IMR-90 (cell line): Measurements from ENCODE around the gene UNC13B. TPM values are rescaled to one million over a fixed set of nuclear protein-coding genes. Genes with fewer than 3 reads are reported as not detected.

Experiments used
- ATAC-seq: fragments of 200-7000 bp; cut with Tn5 transposase; 2 replicates; pipeline ENCODE4 v1.9.1; 2020; ENCODE audit warnings: low read depth, mild to moderate bottlenecking, moderate library complexity
- BruUV-seq: library from RNA; stranded (reverse); fragments of 400-500 nt; replicated peaks from 2 replicates; lab custom pipeline; 2021; lab: Mats Ljungman, UMichigan
- CTCF ChIA-PET: fragments of 300-600 bp; formaldehyde crosslinking; extraction: SDS; loops from one replicate; lab custom pipeline; 2021; ENCODE audit warnings: antibody characterized with exemption; lab: Yijun Ruan, JAX
- POLR2A ChIA-PET: fragments of 300-600 bp; sonication (Branson Sonifier 250); formaldehyde crosslinking; loops from one replicate; lab custom pipeline; 2022; ENCODE audit warnings: antibody characterized with exemption; ENCODE audit not compliant: unreplicated experiment; lab: Charles Lee
- DNase-seq: peaks from one replicate; pipeline ENCODE4 v3.0.0; 2013
- H2AFZ ChIP-seq: replicated peaks from 2 replicates; pipeline ENCODE3; 2013; ENCODE audit warnings: low read length, mild to moderate bottlenecking; ENCODE audit not compliant: poor library complexity
- H2AK5ac ChIP-seq: 2 replicates; pipeline ENCODE4 v1.6.1; 2013; ENCODE audit warnings: low read depth, low read length, inconsistent platforms
- H2AK9ac ChIP-seq: replicated peaks from 2 replicates; pipeline ENCODE3; 2013; ENCODE audit warnings: mild to moderate bottlenecking, low read depth, low read length, moderate library complexity; ENCODE audit not compliant: poor library complexity
- H2BK120ac ChIP-seq: 2 replicates; pipeline ENCODE4 v1.6.1; 2013; ENCODE audit warnings: low read depth, low read length, inconsistent platforms
- H2BK15ac ChIP-seq: 3 replicates; pipeline ENCODE4 v1.6.1; 2013; ENCODE audit warnings: low read depth, low read length, inconsistent platforms
- H2BK20ac ChIP-seq: 2 replicates; pipeline ENCODE4 v1.6.1; 2013; ENCODE audit warnings: low read depth, mild to moderate bottlenecking, inconsistent platforms, low read length, moderate library complexity
- H2BK5ac ChIP-seq: 2 replicates; pipeline ENCODE4 v1.6.1; 2013; ENCODE audit warnings: mild to moderate bottlenecking, low read depth, low read length, inconsistent platforms; ENCODE audit not compliant: poor library complexity, severe bottlenecking
- H3K14ac ChIP-seq: replicated peaks from 2 replicates; pipeline ENCODE4 v1.6.1; 2013; ENCODE audit warnings: low read depth, low read length, inconsistent platforms
- H3K18ac ChIP-seq: 2 replicates; pipeline ENCODE4 v1.6.1; 2013; ENCODE audit warnings: low read depth, low read length, control low read depth
- H3K23ac ChIP-seq: 2 replicates; pipeline ENCODE4 v1.6.1; 2013; ENCODE audit warnings: low read depth, low read length, inconsistent platforms
- H3K27ac ChIP-seq: 2 replicates; pipeline ENCODE4 v1.5.1; 2013; ENCODE audit warnings: mild to moderate bottlenecking, control low read depth, low read length; ENCODE audit not compliant: insufficient read depth
- H3K27me3 ChIP-seq: 2 replicates; pipeline ENCODE4 v1.6.1; 2013; ENCODE audit warnings: low read length; ENCODE audit not compliant: control insufficient read depth, insufficient read depth
- H3K36me3 ChIP-seq: 2 replicates; pipeline ENCODE4 v1.6.1; 2013; ENCODE audit warnings: low read length, mixed read lengths; ENCODE audit not compliant: control insufficient read depth, insufficient read depth
- H3K4ac ChIP-seq: 2 replicates; pipeline ENCODE4 v1.6.1; 2013; ENCODE audit warnings: low read depth, low read length, inconsistent platforms
- H3K4me1 ChIP-seq: 2 replicates; pipeline ENCODE4 v1.6.1; 2013; ENCODE audit warnings: low read length, mixed read lengths; ENCODE audit not compliant: control insufficient read depth, insufficient read depth
- H3K4me2 ChIP-seq: 2 replicates; pipeline ENCODE4 v1.6.1; 2013; ENCODE audit warnings: low read depth, mild to moderate bottlenecking, control low read depth, low read length, moderate library complexity
- H3K4me3 ChIP-seq: 2 replicates; pipeline ENCODE4 v1.5.1; 2013; ENCODE audit warnings: low read depth, mild to moderate bottlenecking, control low read depth, low read length, moderate library complexity; ENCODE audit not compliant: insufficient read depth
- H3K56ac ChIP-seq: 2 replicates; pipeline ENCODE4 v1.6.1; 2013; ENCODE audit warnings: low read length, inconsistent platforms; ENCODE audit not compliant: insufficient read depth; ENCODE audit errors: extremely low read depth
- H3K79me1 ChIP-seq, 2 experiments: 2 replicates each; pipeline ENCODE4 v1.6.1; 2013; ENCODE audit warnings: low read length in 2 of 2, inconsistent platforms in 1 of 2, low read depth in 1 of 2
- H3K9ac ChIP-seq: 2 replicates; pipeline ENCODE4 v1.6.1; 2013; ENCODE audit warnings: low read depth, low read length, control low read depth
- H3K9me1 ChIP-seq: 2 replicates; pipeline ENCODE4 v1.6.1; 2013; ENCODE audit warnings: low read length, inconsistent platforms; ENCODE audit not compliant: insufficient read depth
- H3K9me3 ChIP-seq: 2 replicates; pipeline ENCODE4 v1.6.1; 2013; ENCODE audit warnings: low read length; ENCODE audit not compliant: control insufficient read depth, insufficient read depth
- H4K20me1 ChIP-seq: 2 replicates; pipeline ENCODE4 v1.6.1; 2013; ENCODE audit warnings: low read length, inconsistent platforms; ENCODE audit not compliant: insufficient read depth
- H4K5ac ChIP-seq: 2 replicates; pipeline ENCODE4 v1.6.1; 2013; ENCODE audit warnings: mild to moderate bottlenecking, low read depth, low read length, control low read depth
- H4K8ac ChIP-seq, 2 experiments: 2 replicates each; pipeline ENCODE4 v1.6.1; 2013; ENCODE audit warnings: low read depth in 2 of 2, low read length in 2 of 2, control low read depth in 1 of 2, inconsistent platforms in 1 of 2
- H4K91ac ChIP-seq: 2 replicates; pipeline ENCODE4 v1.6.1; 2013; ENCODE audit warnings: low read depth, low read length, inconsistent platforms; ENCODE audit not compliant: insufficient read depth
- BHLHE40 ChIP-seq: fragments of 150-350 bp; IDR thresholded peaks from 2 replicates; pipeline ENCODE4 v1.6.1; 2016; ENCODE audit warnings: mild to moderate bottlenecking, low read depth, low read length
- CEBPB ChIP-seq: IDR thresholded peaks from 2 replicates; pipeline ENCODE4 v1.6.1; 2012; ENCODE audit warnings: low read depth, low read length, improper control_type of control experiment
- CHD1 ChIP-seq: IDR thresholded peaks from 2 replicates; pipeline ENCODE4 v1.6.1; 2012; ENCODE audit warnings: low read depth, low read length, improper control_type of control experiment
- CTCF ChIP-seq: conservative IDR thresholded peaks from 2 replicates; pipeline ENCODE4 v1.5.1; 2012; ENCODE audit warnings: mild to moderate bottlenecking, low read depth, low read length, improper control_type of control experiment
- FOS ChIP-seq: fragments of 150-350 bp; IDR thresholded peaks from 2 replicates; pipeline ENCODE4 v1.6.1; 2016; ENCODE audit warnings: low read depth, low read length
- MAFK ChIP-seq: IDR thresholded peaks from 2 replicates; pipeline ENCODE4 v1.6.1; 2012; ENCODE audit warnings: low read depth, low read length, improper control_type of control experiment
- MAZ ChIP-seq: IDR thresholded peaks from 2 replicates; pipeline ENCODE4 v1.6.1; 2012; ENCODE audit warnings: low read depth, mild to moderate bottlenecking, low read length, improper control_type of control experiment, moderate library complexity, borderline replicate concordance
- MXI1 ChIP-seq: IDR thresholded peaks from 2 replicates; pipeline ENCODE4 v1.6.1; 2012; ENCODE audit warnings: low read depth, mild to moderate bottlenecking, low read length, moderate library complexity, borderline replicate concordance
- NFE2L2 ChIP-seq: fragments of 150-350 bp; IDR thresholded peaks from 2 replicates; pipeline ENCODE4 v1.6.1; 2016; ENCODE audit warnings: low read depth, mild to moderate bottlenecking, low read length
- POLR2A ChIP-seq: IDR thresholded peaks from 2 replicates; pipeline ENCODE4 v1.6.1; 2012; ENCODE audit warnings: mild to moderate bottlenecking, low read depth, low read length
- RAD21 ChIP-seq: IDR thresholded peaks from 2 replicates; pipeline ENCODE4 v1.6.1; 2012; ENCODE audit warnings: low read length, improper control_type of control experiment
- RCOR1 ChIP-seq: IDR thresholded peaks from 2 replicates; pipeline ENCODE4 v1.6.1; 2012; ENCODE audit warnings: mild to moderate bottlenecking, low read length, improper control_type of control experiment; ENCODE audit not compliant: insufficient replicate concordance
- RFX5 ChIP-seq: IDR thresholded peaks from 2 replicates; pipeline ENCODE4 v1.8.0; 2012; ENCODE audit warnings: low read depth, mild to moderate bottlenecking, low read length, moderate library complexity
- SMC3 ChIP-seq: fragments of 150-350 bp; IDR thresholded peaks from 2 replicates; pipeline ENCODE4 v1.6.1; 2016; ENCODE audit warnings: low read depth, mild to moderate bottlenecking, antibody characterized with exemption, low read length, moderate library complexity
- USF2 ChIP-seq: fragments of 150-350 bp; IDR thresholded peaks from 2 replicates; pipeline ENCODE4 v1.6.1; 2017; ENCODE audit warnings: mild to moderate bottlenecking, antibody characterized with exemption, low read length, low read depth
- WGBS, 2 experiments: methylation state at CpG; one replicate each; pipeline versions ENCODE4 v1.1.5 to v1.1.7; 2013; ENCODE audit warnings: missing lambda C conversion rate in 2 of 2; ENCODE audit not compliant: insufficient read length in 1 of 2; ENCODE audit errors: extremely low coverage in 2 of 2; 5-methylcytosine and 5-hydroxymethylcytosine counted together
- dilution Hi-C: fragments of 300-500 bp; cut with HindIII; formaldehyde crosslinking; loops from one replicate; pipeline ENCODE4 v1.14.3; 2018; ENCODE audit warnings: low sequenced_read_pairs; ENCODE audit not compliant: unreplicated experiment
- in situ Hi-C: fragments of 300-500 bp; cut with MboI; formaldehyde crosslinking; loops from 3 replicates; pipeline ENCODE4 v1.14.3; 2019; ENCODE audit warnings: low sequenced_read_pairs, inconsistent platforms, mixed read lengths
- intact Hi-C: fragments of 100-400 bp; cut with micrococcal nuclease; formaldehyde crosslinking; loops from 2 replicates; pipeline ENCODE4 v1.10.0; 2022
- polyA plus RNA-seq, 3 experiments: library from polyadenylated mRNA; depleted of rRNA; stranded (reverse); fragments of >200 nt; gene quantifications; 2 replicates each; pipeline ENCODE4 v1.2.3, GENCODE V29; 2012; ENCODE audit warnings: low replicate concordance in 1 of 3
- total RNA-seq: library from RNA; depleted of rRNA; stranded (reverse); fragments of >200 nt; gene quantifications from 2 replicates; pipeline ENCODE4 v1.2.3, GENCODE V29; 2012
- TF ChIP-seq, protein P1 (sequence below): fragments of 150-350 bp; IDR thresholded peaks from 2 replicates; pipeline ENCODE4 v1.6.1; 2016; ENCODE audit warnings: low read depth, mild to moderate bottlenecking, low read length, moderate library complexity, borderline replicate concordance

Gene UNC13B
- total and polyA plus RNA-seq, 2 of the 4 experiments (the other 2 are of a cell fraction) = 7.5 to 14.3 TPM

DNA sequence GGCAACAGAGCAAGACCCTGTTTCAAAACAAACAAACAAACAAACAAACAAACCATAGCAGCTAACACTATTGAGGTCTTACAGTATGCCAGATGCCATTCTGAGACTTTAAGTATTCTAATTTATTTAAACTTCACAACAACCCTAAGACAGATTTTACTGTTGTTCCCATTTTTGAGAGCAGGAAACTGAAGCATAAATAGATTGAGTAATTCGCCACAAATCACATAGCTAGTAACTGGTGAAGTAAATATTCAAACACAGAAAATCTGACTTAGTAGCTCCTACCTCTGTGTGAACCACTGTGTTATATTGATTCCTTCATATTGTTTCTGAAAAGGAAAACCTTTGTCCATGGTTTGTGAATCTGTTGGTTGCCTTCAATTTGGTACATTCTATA is 98.4 kb downstream of the UNC13B start:
- H2BK120ac ChIP-seq = no peak overlapping the region
- intact Hi-C loops (no loop called here), dilution Hi-C loops (no loop called here), in situ Hi-C loops (loop anchor here (10.0 kb wide), 1 partner anchor 135 kb away; no protein-coding TSS in a partner anchor)
- H3K9ac ChIP-seq = no peak overlapping the region
- no peak overlapping the region for H3K23ac ChIP-seq
- ChIA-PET CTCF (interaction anchor here (0.6 to 1.6 kb wide), 4 partner anchors 16 to 146 kb away, joined by 3 to 6 read pairs (median 4); no protein-coding TSS in a partner anchor), POLR2A (no interaction called here)
- no peak for ATAC-seq
- H2BK20ac ChIP-seq = no peak overlapping the region
- H3K9me1 ChIP-seq = no peaks in the 10 kb centered on the region
- no peak overlapping the region for H2AFZ ChIP-seq
- no TSS peak for BruUV-seq
- H3K9me3 ChIP-seq = no peaks in the 10 kb centered on the region
- H2BK15ac ChIP-seq = no peak overlapping the region
- H4K5ac ChIP-seq = no peak overlapping the region
- no peak for DNase-seq
- H3K79me1 ChIP-seq = no peaks in the 10 kb centered on the region
- H3K4me1 ChIP-seq = no peaks in the 10 kb centered on the region
- no peaks in the 10 kb centered on the region for H4K20me1 ChIP-seq
- H3K4me2 ChIP-seq = no peak overlapping the region
- H3K4me3 ChIP-seq = no peak overlapping the region
- no peak overlapping the region for H3K27ac ChIP-seq
- H3K56ac ChIP-seq = no peak overlapping the region
- TF ChIP-seq FOS (no peak), CEBPB (no peak), CTCF (no peak), RFX5 (no peak), BHLHE40 (no peak), MXI1 (no peak), SMC3 (no peak), POLR2A (no peak), MAZ (no peak), RAD21 (no peak), CHD1 (no peak), NFE2L2 (no peak), USF2 (no peak), MAFK (no peak), RCOR1 (no peak)
- TF ChIP-seq, protein P1, sequence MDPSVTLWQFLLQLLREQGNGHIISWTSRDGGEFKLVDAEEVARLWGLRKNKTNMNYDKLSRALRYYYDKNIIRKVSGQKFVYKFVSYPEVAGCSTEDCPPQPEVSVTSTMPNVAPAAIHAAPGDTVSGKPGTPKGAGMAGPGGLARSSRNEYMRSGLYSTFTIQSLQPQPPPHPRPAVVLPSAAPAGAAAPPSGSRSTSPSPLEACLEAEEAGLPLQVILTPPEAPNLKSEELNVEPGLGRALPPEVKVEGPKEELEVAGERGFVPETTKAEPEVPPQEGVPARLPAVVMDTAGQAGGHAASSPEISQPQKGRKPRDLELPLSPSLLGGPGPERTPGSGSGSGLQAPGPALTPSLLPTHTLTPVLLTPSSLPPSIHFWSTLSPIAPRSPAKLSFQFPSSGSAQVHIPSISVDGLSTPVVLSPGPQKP = no peak
- no peaks in the 10 kb centered on the region for H3K27me3 ChIP-seq
- no peaks in the 10 kb centered on the region for H3K36me3 ChIP-seq
- no CpG with 5 or more reads among the region's 1 CpG for WGBS, 2 experiments
- no peak overlapping the region for H3K14ac ChIP-seq
- H3K4ac ChIP-seq = no peak overlapping the region
- H2BK5ac ChIP-seq = no peak overlapping the region
- H4K91ac ChIP-seq = no peak overlapping the region
- H3K18ac ChIP-seq = no peak overlapping the region
- H4K8ac ChIP-seq = no peak overlapping the region
- no peak overlapping the region for H2AK5ac ChIP-seq
- no peak overlapping the region for H2AK9ac ChIP-seq
